EL (cell line): ENCODE results near the gene RPL13.
A peak's percentile ranks its signal among the peaks of the same experiment; 100 is the strongest.

Experiments
- DNase-seq: peaks from one replicate; pipeline ENCODE4 v3.0.0-alpha.2; 2016

Gene RPL13

DNA sequence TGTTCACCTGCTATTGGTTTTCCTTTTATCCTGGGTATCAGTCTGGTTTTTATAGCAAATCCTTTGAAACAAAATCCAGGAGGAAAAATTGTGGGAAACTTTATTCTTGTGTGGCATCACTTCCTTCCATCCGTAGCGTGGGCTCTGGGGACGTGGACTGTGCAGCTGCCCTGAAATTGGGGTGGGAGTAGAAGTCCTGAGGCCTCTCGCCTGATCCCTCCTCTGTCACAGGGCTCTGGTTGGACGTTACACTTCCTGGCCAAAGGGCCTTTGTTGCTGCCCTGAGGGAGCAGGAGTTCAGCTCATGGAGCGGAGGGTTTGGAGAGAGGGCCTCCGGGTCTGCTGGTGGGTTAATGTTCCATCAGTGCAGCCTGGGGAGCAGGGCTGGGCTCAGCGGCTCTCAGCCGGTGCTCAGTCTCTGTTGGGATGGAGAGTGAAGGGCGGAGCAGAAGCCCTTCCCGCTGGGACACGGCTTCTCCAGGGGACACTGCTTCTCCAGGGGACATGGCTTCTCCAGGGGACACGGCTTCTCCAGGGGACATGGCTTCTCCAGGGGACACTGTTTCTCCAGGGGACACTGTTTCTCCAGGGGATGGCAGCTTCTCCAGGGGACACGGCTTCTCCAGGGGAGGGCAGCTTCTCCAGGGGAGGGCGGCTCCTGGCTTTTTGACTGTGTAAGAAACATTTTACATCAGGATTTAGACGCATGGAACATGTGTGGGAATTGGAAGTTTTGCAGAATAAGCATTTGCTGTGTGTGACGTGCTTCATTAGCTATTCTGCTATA is 15.2 kb upstream of the RPL13 start:
- no peak for DNase-seq

GRCh38 chr16:89545831-89546574 is 14.5 kb upstream of the RPL13 start:
- DNase-seq, result no peak

- DNase-seq, result no peak
Measured at GRCh38 chr16:89546781-89547180, 13.7 kb upstream of the RPL13 start.

- no peak for DNase-seq
Measured at GRCh38 chr16:89547291-89547690, 13.2 kb upstream of the RPL13 start.

GRCh38 chr16:89547860-89548259 is 12.6 kb upstream of the RPL13 start:
- no peak for DNase-seq

DNA sequence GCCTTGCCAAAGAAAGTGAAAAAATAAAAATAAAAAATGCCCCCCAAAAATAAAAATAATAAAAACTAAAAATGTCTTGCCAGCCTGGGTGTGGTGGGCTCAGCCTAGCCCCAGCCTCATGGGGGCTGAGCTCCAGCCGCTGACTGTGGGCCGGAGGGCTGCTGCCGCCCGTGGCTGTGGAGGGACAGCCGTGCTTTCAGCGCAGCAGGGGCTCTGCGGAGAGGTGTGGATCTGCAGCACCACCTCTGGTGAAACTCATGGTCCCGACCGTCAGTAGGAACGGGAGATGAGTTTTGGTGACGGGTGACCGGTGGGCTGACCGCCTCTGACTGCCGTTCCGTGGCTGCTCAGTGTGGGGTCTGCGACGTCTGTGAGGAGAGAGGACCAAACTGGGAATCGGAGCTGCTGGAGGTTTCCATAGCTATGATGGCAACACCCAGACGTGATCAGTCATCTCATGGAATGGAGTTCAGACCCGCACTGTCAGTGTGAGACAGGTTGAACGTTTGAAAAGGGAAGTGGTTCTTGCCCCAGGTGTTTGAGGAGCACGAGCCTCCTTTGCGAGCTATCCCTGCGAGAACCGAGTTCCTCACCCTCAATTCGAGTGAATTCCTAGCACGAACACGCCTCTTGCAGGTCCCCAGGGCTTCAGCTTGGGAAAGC is 12.0 kb upstream of the RPL13 start:
- no peak for DNase-seq

DNA sequence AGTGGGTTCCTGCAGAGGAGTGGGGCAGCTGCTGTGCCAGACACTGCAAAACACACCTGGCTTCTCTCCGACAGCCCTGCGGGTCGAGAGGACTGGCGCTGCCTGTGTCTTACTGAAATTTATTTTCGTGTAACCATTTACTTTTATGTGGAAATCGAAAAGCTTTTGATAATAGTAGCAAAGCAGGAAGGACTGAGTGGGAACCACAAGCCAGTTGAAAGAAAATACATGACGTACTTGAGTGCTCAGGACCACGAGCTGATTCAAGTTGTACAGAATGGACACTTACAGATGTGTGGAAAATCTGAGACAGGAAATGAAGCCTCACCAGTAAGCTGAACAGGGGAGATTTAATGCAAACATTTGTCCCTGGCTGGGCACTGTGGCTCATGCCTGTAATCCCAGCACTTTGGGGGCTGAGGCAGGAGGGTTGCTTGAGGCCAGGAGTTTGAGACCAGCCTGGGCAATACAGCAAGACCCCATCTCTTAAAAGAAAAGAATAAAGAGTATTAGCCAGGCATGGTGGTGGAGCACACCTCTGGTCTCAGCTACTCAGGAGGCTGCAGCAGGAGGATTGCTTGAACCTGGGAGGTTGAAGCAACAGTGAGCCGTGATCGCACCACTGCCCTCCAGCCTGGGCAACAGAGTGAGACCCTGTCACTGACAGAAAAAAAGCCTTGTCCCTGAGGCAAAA is 11.3 kb upstream of the RPL13 start:
- DNase-seq, result no peak

- DNase-seq, result no peak
Measured at GRCh38 chr16:89550421-89551007, 10.0 kb upstream of the RPL13 start.

- no peak for DNase-seq
Measured at GRCh38 chr16:89552329-89552728, 8.2 kb upstream of the RPL13 start.

DNA sequence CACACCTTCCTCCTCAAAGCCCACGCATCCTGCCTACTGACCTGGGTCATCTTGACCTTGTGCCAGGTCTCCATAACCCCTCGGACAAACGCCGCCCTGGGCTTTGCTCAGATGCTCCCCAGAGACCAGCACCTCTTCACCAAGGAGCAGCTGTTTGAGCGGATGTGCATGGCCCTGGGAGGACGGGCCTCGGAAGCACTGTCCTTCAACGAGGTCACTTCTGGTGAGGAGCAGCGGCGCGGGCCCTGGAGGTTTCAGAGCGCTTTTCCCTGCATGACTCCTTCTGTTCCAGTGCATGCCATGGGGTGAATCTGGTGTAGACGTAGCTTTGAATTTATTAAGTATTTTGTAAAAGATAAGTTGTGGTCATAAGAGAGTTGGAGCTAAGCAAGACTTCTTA is 7.6 kb upstream of the RPL13 start:
- no peak for DNase-seq

GRCh38 chr16:89553733-89554132 is 6.7 kb upstream of the RPL13 start:
- no peak for DNase-seq

- no peak for DNase-seq
Measured at GRCh38 chr16:89554343-89554742, 6.1 kb upstream of the RPL13 start.

GRCh38 chr16:89555265-89555664 is 5.2 kb upstream of the RPL13 start:
- no peak for DNase-seq

DNA sequence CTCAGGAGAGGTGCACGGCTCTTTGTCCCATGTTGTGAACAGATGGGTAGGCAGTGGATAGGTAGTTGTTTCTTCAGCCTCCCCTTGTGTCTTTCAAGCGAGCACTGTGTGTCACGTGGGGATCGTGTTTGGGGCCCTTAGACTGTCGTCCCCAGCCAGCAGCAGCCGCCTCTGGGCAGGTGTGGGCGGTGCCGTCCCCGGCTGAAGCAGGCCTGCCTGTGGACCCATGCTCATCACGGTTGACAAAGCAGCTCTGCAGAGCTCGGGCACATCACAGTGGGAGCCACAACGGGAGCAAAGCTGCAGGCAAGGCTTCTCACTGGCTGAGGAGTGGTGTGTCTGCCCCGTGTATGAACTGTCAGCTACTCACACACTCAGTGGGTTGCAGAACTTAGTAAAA is 4.7 kb upstream of the RPL13 start:
- DNase-seq, result no peak

GRCh38 chr16:89556750-89557689 is 3.5 kb upstream of the RPL13 start:
- peak; percentile 64 for DNase-seq

GRCh38 chr16:89557690-89558490 is 2.6 kb upstream of the RPL13 start:
- no peak for DNase-seq

GRCh38 chr16:89561142-89561883 is 831 bp downstream of the RPL13 start:
- no peak for DNase-seq

- DNase-seq, result no peak
Measured at GRCh38 chr16:89561884-89562599, 1.6 kb downstream of the RPL13 start.

- no peak for DNase-seq
Measured at GRCh38 chr16:89562939-89563338, 2.5 kb downstream of the RPL13 start.
